ENCODE data around the gene SF1. TPM values are rescaled to one million over a fixed set of nuclear protein-coding genes. Genes with fewer than 3 reads are reported as not detected.

SF1 gene
- total and polyA plus RNA-seq, 2 of the 8 experiments (the other 6 are each of a cell fraction or from before 2014, with no cell fraction given) = 72.7 to 353 TPM

DNA sequence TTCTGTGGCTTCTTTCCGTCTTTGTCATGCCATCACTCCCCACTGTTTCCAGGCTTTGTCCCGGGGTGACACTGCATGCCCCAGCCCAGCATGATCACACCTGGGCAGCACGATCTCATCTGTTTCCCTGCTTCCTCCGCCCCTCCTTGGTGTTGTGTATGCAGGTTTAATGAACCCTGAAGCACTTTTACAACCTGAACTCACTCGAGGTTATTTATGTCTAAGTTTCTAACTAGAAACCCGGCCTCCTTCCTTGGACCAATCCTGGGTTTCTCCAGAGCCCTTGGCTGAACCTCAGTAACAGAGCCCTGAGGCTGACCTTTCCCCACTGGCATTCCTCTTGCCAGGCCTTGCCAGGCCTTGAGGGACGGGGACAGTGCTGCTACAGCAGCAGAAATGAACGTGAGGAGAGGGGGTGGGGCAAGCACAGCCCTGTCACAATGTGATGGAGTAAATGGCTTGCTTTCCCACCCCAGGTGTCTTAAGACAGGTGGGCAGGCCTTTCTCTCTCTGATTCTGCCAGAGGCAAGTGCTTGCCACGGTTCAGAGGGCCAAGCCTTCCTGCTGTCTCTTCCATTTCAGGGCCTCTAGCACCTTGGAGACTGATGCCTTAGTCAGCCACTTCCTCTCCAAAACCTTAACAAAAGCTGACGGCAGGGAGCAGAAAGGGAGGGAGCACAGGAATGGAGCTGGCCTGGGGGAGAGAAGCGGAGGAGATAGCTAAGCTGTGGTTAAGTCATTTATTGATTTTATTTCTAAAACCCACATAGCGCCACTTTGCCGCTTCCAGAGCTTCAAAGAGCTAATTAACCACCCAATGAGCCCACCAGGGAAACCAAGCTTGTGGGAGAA, 15.4 kb downstream of the SF1 start:
- Histone ChIP-seq H4K91ac (replicated peaks; ENCODE audit: insufficient read length, low read length) (peak overlapping the region; percentile 67), H3K36me3 (ENCODE audit: control insufficient read depth in 2 of 4, insufficient read depth in 4 of 4, low read length in 3 of 4) (peaks cover 20 to 44% (median 33%) of the 10 kb centered on the region in 4 experiments), H3K18ac (ENCODE audit: extremely low read depth, low read length) (peak overlapping the region; percentile 95), H3K79me1 (ENCODE audit: low read depth, low read length) (peaks cover 3% of the 10 kb centered on the region), H3K9me3 (ENCODE audit: insufficient read depth in 2 of 2, low read depth in 1 of 2, low read length in 1 of 2) (no peaks in the 10 kb centered on the region), H2AK5ac (ENCODE audit: low read depth, low read length) (no peak overlapping the region), H4K5ac (ENCODE audit: insufficient read length, low read depth, low read length) (peak overlapping the region; percentile 61), H3K9ac (replicated peaks in 1 of 4; ENCODE audit: extremely low read depth in 1 of 4, low read depth in 3 of 4, low read length in 3 of 4) (peak overlapping the region in 2 of 4 experiments; percentile 51 to 56; a peak in 4 of 7 replicates), H3K4ac (replicated peaks; ENCODE audit: insufficient read length, low read depth, low read length) (peak overlapping the region; percentile 34), H3K14ac (ENCODE audit: insufficient read length) (no peak overlapping the region), H2AFZ (ENCODE audit: low read length) (no peak overlapping the region), H3K27ac (ENCODE audit: low read depth, low read length) (peak overlapping the region; percentile 86), H2BK5ac (ENCODE audit: low read depth, low read length) (peak overlapping the region; percentile 100), H2BK12ac (ENCODE audit: low read depth, low read length) (peak overlapping the region; percentile 72), H3K4me2 (ENCODE audit: insufficient read depth in 1 of 2, low read depth in 2 of 2, low read length in 2 of 2) (peak overlapping the region; percentile 56 to 70), H3K27me3 (replicated peaks in 1 of 4; ENCODE audit: control insufficient read depth in 3 of 4, extremely low read depth in 1 of 4, insufficient read depth in 3 of 4, low read length in 3 of 4) (no peaks in the 10 kb centered on the region), H2BK120ac (replicated peaks; ENCODE audit: low read depth, low read length) (peak overlapping the region; percentile 27), H2BK20ac (ENCODE audit: low read length) (peak overlapping the region; percentile 75), H3K4me1 (replicated peaks in 1 of 4; ENCODE audit: control insufficient read depth in 3 of 4, insufficient read depth in 4 of 4, low read length in 3 of 4) (peaks cover 26 to 77% (median 64%) of the 10 kb centered on the region in 4 experiments), H4K8ac (ENCODE audit: extremely low read depth, insufficient read depth, low read length) (0 out of 2 replicates have a peak overlapping the region, but pooled peaks have one; percentile 4), H4K20me1 (replicated peaks in 1 of 2; ENCODE audit: control insufficient read depth in 1 of 2, insufficient read depth in 2 of 2, low read length in 2 of 2) (peaks cover 11 to 19% of the 10 kb centered on the region in 2 experiments), H3K79me2 (ENCODE audit: control insufficient read depth in 1 of 2, insufficient read depth in 2 of 2, low read length in 2 of 2) (peaks cover 0 to 11% of the 10 kb centered on the region in 2 experiments; a peak in 1 of 4 replicates), H3K23ac (ENCODE audit: insufficient read length) (no peak overlapping the region), H3K56ac (replicated peaks; ENCODE audit: insufficient read length, low read depth, low read length) (peak overlapping the region; percentile 27), H2BK15ac (ENCODE audit: low read length) (no peak overlapping the region; the same call in 1 of the 2 replicates), H3K4me3 (ENCODE audit: extremely low read depth in 1 of 4, insufficient read depth in 2 of 4, low read depth in 3 of 4, low read length in 4 of 4) (peak overlapping the region in 3 of 4 experiments; percentile 14 to 36 (median 29); a peak in 4 of 8 replicates), H3K23me2 (ENCODE audit: low read depth, low read length) (no peaks in the 10 kb centered on the region)
- POLR2A ChIA-PET (ENCODE audit: partially characterized antibody) = interaction anchor here (0.6 to 42.9 kb wide), 17 partner anchors 3 to 373 kb away, joined by 3 to 1087 read pairs (median 3); partner anchors contain the start of genes FAU, MRPL49, PYGM and RASGRP2
- DNase-seq (ENCODE audit: low read depth in 1 of 2, low spot score in 2 of 2) = peak in 1 of 2 experiments; percentile 71
- 9% methylated on average over 13 of the region's 13 CpGs; no CpG with 5 or more reads in 1 of the 2 experiments for WGBS, 2 experiments (ENCODE audit: extremely low coverage in 1 of 2, insufficient coverage in 1 of 2, insufficient read length in 1 of 2, insufficient replicate concordance in 2 of 2, low coverage in 1 of 2, low lambda C conversion rate in 2 of 2, missing lambda C conversion rate in 1 of 2)
- peak; percentile 89 for FAIRE-seq
- CTCF ChIA-PET (ENCODE audit: partially characterized antibody) = interaction anchor here (0.7 to 23.6 kb wide), 8 partner anchors 8 to 314 kb away, joined by 3 to 376 read pairs (median 4); partner anchors contain the start of gene RASGRP2
- TF ChIP-seq GTF2F1 (IDR thresholded peaks at IDR 0.05; ENCODE audit: borderline replicate concordance, low read depth, low read length) (no peak), GABPA (IDR thresholded peaks at IDR 0.05; ENCODE audit: borderline replicate concordance, insufficient read depth, low read length) (no peak), TAF7 (optimal IDR thresholded peaks at IDR 0.05; ENCODE audit: borderline replicate concordance, low read depth, low read length) (peak; percentile 20), NRF1 (IDR thresholded peaks at IDR 0.05; ENCODE audit: low read depth, low read length) (no peak), TAF1 (IDR thresholded peaks at IDR 0.05; ENCODE audit: low read depth, low read length) (0 out of 2 replicates have a peak, but pooled peaks have one; percentile 40), RFX5 (IDR thresholded peaks at IDR 0.05; ENCODE audit: borderline replicate concordance, low read depth, low read length) (no peak), POLR2AphosphoS5 (IDR thresholded peaks at IDR 0.05; ENCODE audit: low read depth, low read length) (peak; percentile 69), RBBP5 (IDR thresholded peaks at IDR 0.05; ENCODE audit: borderline replicate concordance, low read depth, low read length) (no peak; the same call in 1 of the 2 replicates)
- TF ChIP-seq, protein P1, sequence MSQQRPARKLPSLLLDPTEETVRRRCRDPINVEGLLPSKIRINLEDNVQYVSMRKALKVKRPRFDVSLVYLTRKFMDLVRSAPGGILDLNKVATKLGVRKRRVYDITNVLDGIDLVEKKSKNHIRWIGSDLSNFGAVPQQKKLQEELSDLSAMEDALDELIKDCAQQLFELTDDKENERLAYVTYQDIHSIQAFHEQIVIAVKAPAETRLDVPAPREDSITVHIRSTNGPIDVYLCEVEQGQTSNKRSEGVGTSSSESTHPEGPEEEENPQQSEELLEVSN (IDR thresholded peaks at IDR 0.05) = peak; percentile 27; the same call in 1 of the 2 replicates

Data from H1 (cell line).